GM21423 (cell line): Measurements from ENCODE around the gene LRRC8B.

Source experiments
- ATAC-seq: cut with Tn5 transposase; IDR thresholded peaks from one replicate; pipeline ENCODE4 v1.9.1; 2021; ENCODE audit warnings: mild to moderate bottlenecking, moderate library complexity; ENCODE audit not compliant: unreplicated experiment

LRRC8B gene

DNA sequence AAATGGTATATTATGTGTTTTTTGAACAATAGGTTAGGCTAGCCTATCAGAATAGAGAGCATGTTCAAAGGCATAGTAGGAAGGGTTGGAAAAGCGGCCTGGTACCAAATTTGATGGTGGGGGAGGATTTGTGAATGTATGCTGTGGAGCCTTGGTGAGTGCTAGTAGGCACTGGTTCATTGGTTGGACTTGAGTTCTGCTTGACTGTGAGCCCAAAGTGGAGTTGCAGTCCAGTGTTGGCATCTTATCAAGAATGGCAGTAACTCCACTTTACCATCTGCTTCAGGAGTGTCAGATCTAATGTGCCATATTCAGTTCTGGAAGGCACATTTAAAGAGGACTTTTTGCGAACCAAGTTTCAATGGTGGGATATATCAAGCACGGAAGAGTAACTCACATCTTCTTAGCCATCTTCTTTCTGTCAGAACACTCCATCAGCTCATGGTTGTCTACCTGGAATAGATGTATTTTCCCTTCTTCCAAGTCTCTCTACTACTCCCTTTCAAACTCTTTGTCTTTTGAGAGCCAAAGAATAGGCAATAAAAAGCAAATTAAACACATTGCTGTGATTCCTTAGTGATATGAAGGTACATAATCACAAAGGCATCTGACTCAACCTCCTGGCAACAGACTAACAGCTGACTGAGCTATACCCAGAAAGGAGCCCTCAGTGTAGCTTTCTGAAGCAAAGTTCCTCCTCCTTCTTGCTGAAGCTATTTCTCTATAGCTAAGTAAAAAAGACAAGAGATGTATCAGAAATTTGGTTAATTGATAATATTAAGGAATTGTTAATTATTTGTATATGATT is 21.7 kb downstream of the LRRC8B start:
- no peak for ATAC-seq

DNA sequence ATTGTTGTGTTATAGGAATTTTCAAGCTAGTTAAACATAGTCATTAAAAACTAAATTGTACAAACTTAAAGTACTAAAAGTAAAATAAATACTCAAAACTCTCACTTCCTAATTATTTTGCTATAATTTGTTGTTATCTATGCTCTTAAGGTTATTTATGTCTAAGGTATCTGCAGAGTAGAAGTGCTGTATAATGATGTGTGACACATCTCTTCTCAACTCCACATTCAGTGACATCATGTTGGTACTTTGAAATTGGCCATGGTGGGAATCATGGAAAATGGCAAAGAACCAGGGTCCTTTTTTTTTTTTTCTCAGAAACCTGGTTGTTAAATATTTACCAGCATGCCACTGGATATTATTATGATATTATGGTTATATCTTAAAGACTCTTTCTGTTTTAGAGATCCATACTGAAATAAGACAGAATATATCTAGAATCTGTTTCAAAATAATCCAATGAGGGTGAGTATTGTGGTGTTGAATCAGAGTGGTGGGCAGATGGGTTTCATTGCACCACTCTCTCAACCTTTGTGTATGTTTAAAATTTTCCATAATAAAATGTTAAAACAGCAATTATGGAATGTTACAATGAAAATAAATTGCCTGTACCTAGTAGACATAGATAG is 22.4 kb downstream of the LRRC8B start:
- ATAC-seq = no peak

DNA sequence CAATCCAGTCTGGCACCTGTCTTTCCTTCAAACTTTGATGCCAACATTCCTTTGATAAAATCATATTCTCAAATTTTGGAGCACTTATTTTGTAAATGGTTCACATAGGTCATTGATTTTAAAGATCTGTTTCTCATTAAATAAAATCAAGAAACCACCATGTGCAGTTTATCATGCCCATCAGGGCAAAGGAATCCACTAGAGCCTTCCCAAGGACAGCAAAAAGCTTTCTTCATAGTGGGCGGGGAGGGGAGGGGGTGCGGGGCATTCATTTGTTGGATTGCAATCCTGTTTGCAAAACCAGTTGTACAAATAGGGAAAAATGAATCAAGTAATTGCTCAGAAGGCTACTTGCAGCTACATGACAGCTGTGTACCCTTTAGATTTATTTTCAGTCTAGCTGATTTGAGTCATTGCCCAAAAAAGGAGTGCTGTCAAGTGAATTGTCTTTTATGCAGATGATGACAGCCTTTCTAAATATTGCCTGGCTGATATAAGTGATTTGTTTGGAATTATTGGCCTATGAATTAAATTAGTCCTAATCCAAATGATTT is 23.0 kb downstream of the LRRC8B start:
- no peak for ATAC-seq

DNA sequence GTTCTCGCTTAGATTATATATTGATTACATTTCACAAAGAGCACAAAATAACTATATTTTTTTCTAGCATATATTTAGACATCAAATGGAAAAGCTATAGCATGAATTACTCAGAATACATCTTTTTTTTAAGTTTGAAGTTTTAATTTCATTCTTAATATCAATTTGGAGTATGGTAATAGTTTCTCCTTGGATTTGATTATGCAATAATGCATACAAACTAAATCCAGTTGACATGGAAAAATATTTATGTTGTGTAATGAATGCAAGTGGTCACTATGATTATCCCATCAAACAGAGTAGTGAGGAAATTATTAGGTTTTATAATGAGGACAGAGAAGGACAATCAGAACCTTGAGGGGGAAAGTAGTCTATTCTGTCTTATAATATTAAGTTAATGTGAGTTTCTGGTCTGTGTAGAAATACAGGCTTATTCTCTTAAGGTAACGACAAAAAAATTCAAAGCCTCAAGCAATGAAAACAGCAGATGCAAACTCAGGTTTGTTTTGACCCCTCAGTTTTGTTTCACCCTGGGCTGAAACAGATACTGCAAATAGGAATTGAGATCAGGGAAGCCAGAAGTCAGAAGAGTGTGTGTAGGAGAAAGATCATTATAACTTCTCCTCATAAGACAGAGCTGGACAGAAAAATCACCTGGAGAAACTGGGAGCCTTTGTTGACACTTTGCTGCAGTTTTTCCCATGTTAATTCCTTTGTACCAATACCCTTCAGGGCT is 23.7 kb downstream of the LRRC8B start:
- ATAC-seq = no peak

DNA sequence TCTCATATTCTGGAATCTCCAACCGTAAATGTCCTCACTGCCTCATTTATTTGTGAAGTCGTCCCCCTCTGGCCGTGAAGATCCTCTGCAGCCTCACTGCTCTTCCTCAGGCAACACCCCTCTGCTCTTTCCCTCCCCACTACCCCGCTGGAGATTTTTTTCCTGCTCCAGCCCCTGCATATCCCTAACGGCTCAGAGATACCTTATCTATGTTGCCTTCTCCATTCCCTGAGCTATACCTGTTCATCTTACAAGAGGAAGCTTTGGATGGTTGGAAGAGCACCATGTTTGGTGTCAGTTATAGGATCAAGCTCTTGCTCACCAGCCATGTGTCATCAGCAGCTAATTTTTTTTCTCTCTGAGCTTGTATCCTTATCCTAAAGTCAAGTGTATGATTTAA is 26.4 kb downstream of the LRRC8B start:
- ATAC-seq = no peak

DNA sequence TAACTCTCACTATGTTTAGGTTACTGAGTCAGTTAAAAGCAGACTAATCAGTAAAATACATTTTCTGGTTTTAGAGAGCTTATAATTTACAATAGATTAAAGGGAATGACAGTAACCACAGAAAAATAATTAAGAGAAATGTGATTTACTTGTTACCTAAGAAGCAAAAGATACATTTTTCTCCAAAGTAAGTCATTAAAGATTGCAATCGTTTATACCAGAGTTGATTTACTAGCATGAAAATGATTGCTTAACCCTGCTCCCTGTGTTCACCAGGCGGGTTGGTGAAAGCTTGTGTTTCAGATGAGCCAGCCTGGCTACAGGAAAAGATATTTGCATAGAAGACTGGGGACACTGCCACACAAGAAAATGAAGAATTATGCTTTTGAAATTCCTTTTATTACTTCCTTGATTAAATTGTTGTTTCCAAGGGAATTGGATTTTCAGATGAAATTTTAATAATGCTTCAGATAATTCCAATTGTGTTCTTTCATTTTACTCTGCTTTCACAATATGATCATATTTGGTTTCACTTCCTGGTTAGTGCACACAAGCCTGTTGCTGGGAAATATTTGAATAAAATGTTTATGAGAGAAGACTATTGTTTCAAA is 27.9 kb downstream of the LRRC8B start:
- ATAC-seq = peak; percentile 81

DNA sequence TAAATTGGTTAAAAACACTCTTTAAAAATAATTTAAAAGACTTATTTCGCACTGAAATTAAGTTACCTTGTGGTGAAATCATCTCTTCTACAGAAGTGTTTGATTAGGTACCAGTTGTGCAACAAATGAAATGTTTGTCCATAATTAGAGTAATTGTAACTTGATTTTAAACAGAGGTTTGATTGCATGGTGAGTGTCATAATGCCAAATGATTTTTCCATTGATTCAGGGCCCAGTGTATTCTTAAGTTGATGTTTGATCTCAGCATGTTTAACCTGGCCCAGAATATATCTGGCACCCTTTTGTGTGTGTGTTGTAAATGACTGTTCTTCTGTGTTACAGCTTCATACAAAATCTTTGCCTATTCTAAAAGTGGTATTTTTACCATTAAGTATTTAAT is 28.5 kb downstream of the LRRC8B start:
- ATAC-seq = no peak

DNA sequence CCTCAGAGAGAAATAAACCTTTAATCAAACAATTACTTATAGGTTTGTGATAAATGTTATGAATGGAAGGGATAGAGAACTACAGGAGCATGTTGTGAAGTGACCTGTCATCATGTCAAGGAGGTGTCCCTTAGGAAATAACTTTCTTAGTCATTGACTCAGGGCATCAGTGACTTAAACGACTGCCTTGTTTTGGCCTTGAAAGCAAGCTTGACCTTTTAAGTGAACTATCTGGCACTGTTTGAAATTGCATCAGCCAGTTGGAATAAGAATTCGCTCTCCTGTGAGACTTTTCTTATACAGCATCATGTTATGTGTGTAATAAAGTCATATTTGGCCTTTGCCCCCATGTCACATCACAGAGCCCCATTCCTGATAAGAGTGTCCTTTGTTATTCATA is 30.9 kb downstream of the LRRC8B start:
- no peak for ATAC-seq

DNA sequence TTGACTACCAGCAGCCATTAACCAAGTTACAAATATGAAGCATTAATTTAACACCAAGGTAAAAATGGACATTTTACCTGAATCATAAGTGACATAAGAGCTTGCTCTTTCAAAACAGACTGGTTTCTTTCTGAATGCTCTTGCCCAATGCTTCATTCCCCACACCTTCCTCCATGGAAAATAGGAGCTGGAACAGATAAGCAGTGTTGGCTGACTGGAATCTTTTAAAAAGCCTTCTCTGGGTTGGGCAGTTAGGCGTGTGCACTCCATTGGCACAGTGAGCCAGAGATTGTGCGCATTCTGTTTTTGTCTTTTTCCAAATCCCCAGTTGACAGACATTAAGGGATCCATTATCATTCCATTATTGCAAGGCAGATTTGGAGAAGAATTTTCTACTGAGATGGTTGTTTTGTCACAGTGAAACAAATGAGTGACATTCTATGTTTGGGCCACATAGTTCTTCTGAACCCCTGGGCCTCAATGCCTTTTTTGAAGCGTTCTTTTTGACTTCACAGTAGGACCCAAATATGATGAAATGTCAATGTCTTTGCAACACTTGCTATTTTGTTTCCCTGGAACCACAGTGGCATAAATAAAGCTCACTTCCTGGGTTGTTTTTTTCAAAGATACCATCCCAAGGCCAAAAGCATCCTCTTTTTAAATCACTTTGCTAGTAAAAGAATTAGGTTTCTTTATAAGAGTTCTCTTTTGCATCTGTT is 32.3 kb downstream of the LRRC8B start:
- ATAC-seq = no peak

DNA sequence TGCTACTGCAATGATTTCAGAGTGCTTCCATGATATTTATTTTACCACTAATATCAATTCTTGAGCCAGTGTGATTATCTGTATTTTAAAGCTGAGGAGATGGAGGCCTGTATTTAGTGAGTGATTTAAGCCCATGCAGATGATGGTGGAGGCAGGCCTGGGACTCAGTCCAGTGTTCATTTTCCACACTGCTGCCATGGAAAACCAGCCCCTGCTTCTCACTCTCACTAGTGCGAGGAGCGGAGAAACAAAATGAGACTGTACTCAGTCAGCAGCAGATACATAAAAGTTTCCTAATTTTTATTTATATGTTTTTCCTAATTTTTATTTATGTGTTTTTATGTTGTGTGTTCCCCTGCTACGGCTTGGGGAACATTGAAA is 32.8 kb downstream of the LRRC8B start:
- ATAC-seq = no peak

DNA sequence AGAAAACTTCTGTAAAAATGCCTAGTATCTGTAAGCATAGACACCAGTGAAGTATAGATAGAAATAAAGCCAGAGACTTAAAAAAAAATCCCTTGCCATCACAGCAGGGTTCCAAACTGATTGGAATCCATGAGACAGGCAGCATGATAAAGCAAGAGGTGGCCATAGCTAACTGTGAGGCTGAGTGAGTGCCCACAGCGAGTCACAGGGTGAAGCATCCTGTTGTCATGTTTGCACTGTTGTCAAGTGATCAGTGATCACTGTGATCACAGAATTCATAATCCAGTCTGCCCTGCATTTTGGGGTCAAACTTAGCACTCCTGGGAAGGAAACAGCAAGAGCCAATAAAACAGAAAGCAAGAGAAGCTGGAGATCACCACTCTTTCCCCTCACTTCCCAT is 33.3 kb downstream of the LRRC8B start:
- no peak for ATAC-seq

DNA sequence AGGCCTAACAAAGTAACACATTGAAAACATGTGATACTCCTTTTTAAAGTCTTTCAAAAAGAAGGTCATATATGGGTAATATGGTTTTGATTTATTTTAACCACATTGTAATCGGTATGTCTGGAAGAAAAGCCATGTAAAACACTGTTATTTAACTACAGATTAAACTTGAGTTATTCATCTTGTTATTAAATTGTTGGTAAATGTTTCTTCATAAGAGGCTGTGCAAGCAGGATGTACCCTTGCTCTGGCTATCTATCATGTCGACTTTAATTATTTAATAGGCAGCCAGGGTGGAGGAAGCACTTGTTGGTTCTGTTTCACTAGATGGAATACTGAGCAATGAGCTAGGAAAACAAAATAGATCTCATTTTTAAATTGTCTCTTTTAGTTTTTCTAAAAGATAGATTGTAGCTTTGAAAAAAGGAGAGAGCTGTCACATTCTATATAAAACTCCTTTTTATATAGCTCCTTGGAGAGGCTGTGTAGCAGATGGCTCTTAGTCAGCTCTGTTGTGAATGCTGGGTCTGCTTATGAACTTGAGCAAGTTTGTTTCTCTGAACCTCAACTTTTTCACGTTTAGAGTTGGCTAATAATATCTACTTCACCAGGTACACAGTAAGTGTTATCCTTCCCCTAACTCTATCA is 39.5 kb downstream of the LRRC8B start:
- no peak for ATAC-seq

DNA sequence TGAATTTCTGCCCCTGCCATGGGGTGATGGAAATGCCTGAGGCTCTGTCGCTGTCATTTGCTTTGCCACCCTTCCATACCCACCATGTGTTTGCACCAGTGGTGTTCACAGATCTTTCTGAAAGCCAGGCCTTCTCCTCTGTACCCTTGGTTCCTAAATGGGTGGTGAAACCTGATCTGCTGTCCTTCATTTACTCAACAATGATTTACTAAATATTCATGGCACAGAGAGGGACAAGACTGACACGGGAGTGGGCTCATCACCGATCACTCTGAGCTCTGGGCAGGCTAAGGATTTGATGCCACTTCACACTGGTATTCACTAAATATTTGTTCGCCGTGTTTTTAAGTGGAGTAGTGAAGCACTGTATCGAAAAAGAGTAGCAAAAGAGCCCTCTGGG is 40.9 kb downstream of the LRRC8B start:
- ATAC-seq = no peak

DNA sequence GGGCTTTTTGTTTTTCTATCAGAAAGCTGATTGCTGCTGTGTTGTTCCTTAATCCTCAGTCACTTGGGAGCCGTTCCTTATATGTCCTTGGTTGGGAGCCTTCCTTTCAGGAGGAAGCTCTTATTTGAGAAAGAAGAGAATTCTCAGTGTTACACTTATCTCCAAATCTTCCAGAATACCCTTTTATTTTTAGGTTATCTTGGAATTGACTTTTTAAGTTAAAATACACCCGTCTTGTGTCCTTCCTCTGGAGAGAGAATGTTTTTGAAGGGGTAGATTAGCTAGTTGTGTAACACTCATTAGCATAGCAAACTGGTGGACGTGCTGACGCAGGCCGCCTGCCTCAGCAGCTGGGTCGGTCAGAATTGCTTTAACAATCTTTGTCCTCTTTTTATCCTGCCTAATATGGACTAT is 42.1 kb downstream of the LRRC8B start:
- no peak for ATAC-seq

DNA sequence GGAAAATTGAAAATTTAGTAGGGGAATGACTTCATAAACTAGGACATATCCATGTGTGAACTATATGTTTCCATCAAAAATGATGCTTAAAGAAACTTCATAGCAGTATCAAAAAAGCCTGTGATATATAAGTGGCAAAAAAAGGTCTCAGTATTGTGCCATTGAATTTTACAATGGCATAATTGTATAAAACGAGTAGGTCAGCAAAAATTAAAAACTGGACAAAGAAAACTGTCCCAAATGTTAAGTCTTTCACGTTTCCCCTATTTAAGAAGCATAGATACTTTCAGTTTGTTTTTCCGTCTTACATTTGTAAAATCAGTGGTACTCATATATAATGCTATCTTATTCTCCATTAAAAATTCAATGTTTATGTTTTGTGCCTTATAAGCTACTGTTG is 43.2 kb downstream of the LRRC8B start:
- ATAC-seq = no peak

DNA sequence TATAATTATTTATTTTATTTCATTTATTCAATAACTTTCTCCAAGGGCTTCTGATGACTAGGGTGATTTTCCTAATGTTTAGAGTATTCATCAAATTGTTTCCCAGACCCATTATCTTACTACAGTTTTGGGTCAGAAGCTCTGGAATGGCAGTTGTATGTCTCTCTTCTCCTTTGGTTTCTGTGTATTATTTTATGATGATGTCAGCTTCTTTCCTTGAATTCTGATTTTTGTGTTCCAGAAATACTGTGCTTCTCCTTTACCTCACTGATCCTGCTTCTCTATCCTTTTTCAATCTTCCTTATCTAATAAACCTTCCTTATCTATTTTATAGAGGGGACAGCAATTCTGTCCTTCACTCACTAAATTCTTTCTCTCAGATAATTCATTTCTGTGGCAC is 48.8 kb downstream of the LRRC8B start:
- no peak for ATAC-seq

DNA sequence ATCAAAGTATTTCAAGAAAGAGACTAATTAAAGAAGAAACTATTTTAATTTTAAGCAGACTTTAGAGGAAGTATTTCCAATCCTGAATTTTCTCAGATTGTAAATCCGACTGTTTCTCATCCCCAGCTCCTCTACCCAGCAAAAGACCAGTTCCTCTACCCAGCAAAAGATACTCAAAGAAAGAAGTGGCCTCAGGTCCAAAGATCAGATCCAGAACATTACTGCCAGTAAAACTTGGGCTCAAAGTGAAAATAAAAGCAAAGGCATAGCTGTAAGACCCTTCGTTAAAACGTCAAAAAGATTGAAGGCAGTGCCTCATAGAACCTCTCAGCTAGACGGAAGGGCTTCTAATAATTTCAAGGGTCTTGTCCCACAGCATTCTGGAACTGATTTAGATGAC is 50.0 kb downstream of the LRRC8B start:
- ATAC-seq = no peak

DNA sequence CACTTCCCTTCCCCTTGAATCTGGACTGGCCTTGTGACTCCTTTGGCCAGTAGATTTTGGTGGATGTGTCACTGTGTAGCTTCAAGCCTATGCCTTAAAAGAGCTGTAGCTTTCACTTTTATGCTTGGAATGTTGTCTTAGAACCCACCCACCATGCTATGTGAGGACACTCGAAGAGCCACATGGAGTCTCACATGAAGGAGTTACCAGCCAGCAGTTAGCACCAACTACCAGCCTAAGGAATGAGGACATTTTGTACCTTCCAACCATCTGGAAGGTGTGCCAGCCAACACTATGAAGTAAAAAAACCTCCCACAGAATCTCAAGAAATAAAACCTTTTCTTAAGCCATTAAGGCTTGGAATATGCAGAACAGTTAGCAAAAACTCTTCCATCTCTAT is 50.6 kb downstream of the LRRC8B start:
- no peak for ATAC-seq

DNA sequence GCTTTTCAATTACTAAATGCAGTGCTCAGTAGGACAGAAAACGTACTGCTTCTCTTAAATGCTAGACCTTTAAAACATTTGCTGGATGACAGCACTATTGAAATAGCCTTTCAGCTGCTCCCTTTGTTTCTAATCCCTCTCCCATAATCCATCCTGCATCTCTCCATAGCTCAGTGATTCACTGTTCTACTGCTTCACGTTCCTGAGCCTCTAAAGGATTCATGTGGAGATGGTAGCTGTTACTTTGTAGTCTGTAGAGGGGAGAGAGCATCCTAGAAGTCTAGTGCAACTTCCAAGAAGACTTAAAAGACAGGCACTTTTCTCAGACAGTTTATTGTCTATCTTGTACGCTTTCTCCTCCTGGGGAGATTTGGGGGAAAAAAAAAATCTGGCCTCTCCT is 51.4 kb downstream of the LRRC8B start:
- no peak for ATAC-seq

DNA sequence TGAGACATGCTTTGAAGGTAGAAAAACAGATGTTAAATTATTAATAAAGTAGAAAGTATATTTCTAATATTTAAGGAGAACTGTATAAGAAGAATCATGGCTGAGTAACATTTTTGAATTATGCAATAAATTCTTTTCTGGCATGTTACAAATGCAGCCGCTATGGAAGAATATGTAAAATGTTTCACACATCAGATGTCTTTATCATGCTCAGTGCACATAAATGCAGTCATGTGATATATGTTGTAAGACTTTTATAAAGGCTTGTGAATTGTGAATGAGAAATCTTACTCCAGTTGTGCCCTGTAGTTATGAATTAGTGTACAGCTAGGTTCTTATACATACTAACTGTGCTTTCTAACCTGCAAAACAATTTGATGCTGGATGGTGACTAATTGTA is 53.5 kb downstream of the LRRC8B start:
- ATAC-seq = no peak
